Keratinocyte (primary cell): ENCODE results near the gene ERBB4. TPM values are rescaled to one million over a fixed set of nuclear protein-coding genes. Genes with fewer than 3 reads are reported as not detected.

Experiments
- DNase-seq: peaks from one replicate; pipeline ENCODE4 v3.0.0-alpha.2; 2011; ENCODE audit warnings: low read depth, missing footprints, low spot score
- FAIRE-seq: peaks from 2 replicates; lab custom pipeline; 2011; peaks lifted over from hg19 to GRCh38; lab: Jason Lieb, UNC
- H2AFZ ChIP-seq: 2 replicates; pipeline ENCODE4 v1.6.0; 2012; ENCODE audit warnings: low read length, control low read depth, inconsistent platforms; ENCODE audit not compliant: control insufficient read depth
- H3K27ac ChIP-seq: 2 replicates; pipeline ENCODE4 v1.5.1; 2011; ENCODE audit warnings: low read length; ENCODE audit not compliant: control insufficient read depth, insufficient read depth
- H3K27me3 ChIP-seq: 3 replicates; pipeline ENCODE4 v1.6.0; 2011; ENCODE audit warnings: low read length; ENCODE audit not compliant: control insufficient read depth, insufficient read depth; ENCODE audit errors: extremely low read depth
- H3K36me3 ChIP-seq, 2 experiments: 2 replicates in 1 of 2; 3 replicates in 1 of 2; pipeline ENCODE4 v1.5.1; 2011; ENCODE audit warnings: low read length in 2 of 2, mild to moderate bottlenecking in 1 of 2; ENCODE audit not compliant: control insufficient read depth in 2 of 2, insufficient read depth in 2 of 2; ENCODE audit errors: extremely low read depth in 1 of 2
- H3K4me1 ChIP-seq: 3 replicates; pipeline ENCODE4 v1.5.1; 2011; ENCODE audit warnings: low read length; ENCODE audit not compliant: control insufficient read depth, insufficient read depth; ENCODE audit errors: extremely low read depth
- H3K4me2 ChIP-seq: 3 replicates; pipeline ENCODE4 v1.6.0; 2011; ENCODE audit warnings: low read depth, low read length; ENCODE audit not compliant: control insufficient read depth, insufficient read depth; ENCODE audit errors: extremely low read depth
- H3K4me3 ChIP-seq, 3 experiments: fragments of 200-600 bp in 1 of 3; sonication (generic) in 1 of 3; 2 replicates in 2 of 3; 3 replicates in 1 of 3; pipeline ENCODE4 v1.5.1; 2011 to 2016; ENCODE audit warnings: low read length in 3 of 3, mild to moderate bottlenecking in 3 of 3, control low read depth in 2 of 3, inconsistent platforms in 1 of 3, low read depth in 1 of 3, mixed read lengths in 1 of 3, mixed run types in 1 of 3, moderate library complexity in 1 of 3; ENCODE audit not compliant: control insufficient read depth in 2 of 3, insufficient read depth in 2 of 3; ENCODE audit errors: extremely low read depth in 1 of 3
- H3K79me2 ChIP-seq: 2 replicates; pipeline ENCODE4 v1.6.0; 2012; ENCODE audit warnings: low read length; ENCODE audit not compliant: control insufficient read depth, insufficient read depth
- H3K9ac ChIP-seq: 3 replicates; pipeline ENCODE4 v1.6.0; 2011; ENCODE audit warnings: low read length; ENCODE audit not compliant: control insufficient read depth, insufficient read depth; ENCODE audit errors: extremely low read depth
- H3K9me1 ChIP-seq: 3 replicates; pipeline ENCODE4 v1.6.0; 2011; ENCODE audit warnings: low read length; ENCODE audit not compliant: control insufficient read depth, insufficient read depth; ENCODE audit errors: extremely low read depth
- H3K9me3 ChIP-seq: 2 replicates; pipeline ENCODE4 v1.5.1; 2012; ENCODE audit warnings: low read depth, low read length; ENCODE audit not compliant: control insufficient read depth
- H4K20me1 ChIP-seq: 3 replicates; pipeline ENCODE4 v1.6.0; 2011; ENCODE audit warnings: low read length; ENCODE audit not compliant: control insufficient read depth, insufficient read depth; ENCODE audit errors: extremely low read depth
- CTCF ChIP-seq, 3 experiments: IDR thresholded peaks in 1 of 3; conservative IDR thresholded peaks in 1 of 3; optimal IDR thresholded peaks in 1 of 3; 2 replicates in 2 of 3; 3 replicates in 1 of 3; pipeline versions ENCODE3 to v1.5.1; 2011; ENCODE audit warnings: low read length in 3 of 3, mild to moderate bottlenecking in 3 of 3, moderate library complexity in 2 of 3, control low read depth in 1 of 3, inconsistent platforms in 1 of 3; ENCODE audit not compliant: insufficient read depth in 2 of 3; ENCODE audit errors: extremely low read depth in 1 of 3
- EZH2 ChIP-seq: IDR thresholded peaks from one replicate; pipeline ENCODE4 v1.6.1; 2012; ENCODE audit warnings: inconsistent platforms, mild to moderate bottlenecking, low read length, moderate library complexity
- dilution Hi-C: fragments of 300-500 bp; cut with MboI; formaldehyde crosslinking; loops from one replicate; pipeline ENCODE4 v1.7.0; 2020; ENCODE audit warnings: low sequenced_read_pairs; ENCODE audit not compliant: extremely low pct_ligation_motif_present
- polyA plus RNA-seq, 5 experiments: library from polyadenylated mRNA; depleted of rRNA in 3 of 5; stranded (reverse) in 3 of 5; stranded (forward) in 1 of 5; unstranded in 1 of 5; fragments of >200 nt; gene quantifications; 1 replicate in 1 of 5; 2 replicates in 3 of 5; 3 replicates in 1 of 5; pipeline versions ENCODE4 v1.2.1 to v1.2.3, GENCODE V29; 2011 to 2012; ENCODE audit warnings: missing spikeins in 2 of 5, low read depth in 1 of 5, low replicate concordance in 1 of 5

ERBB4 gene
- polyA plus RNA-seq, 1 donor (not counting 4 experiments of a cell fraction or from before 2014, with no cell fraction given), result 0.01 TPM

GRCh38 chr2:211967234-211967633, 571.4 kb downstream of the ERBB4 start:
- Histone ChIP-seq H3K9me1 (no peaks in the 10 kb centered on the region), H2AFZ (no peak overlapping the region), H3K4me3 (no peak overlapping the region), H3K27me3 (no peaks in the 10 kb centered on the region), H3K79me2 (no peaks in the 10 kb centered on the region), H4K20me1 (no peaks in the 10 kb centered on the region), H3K4me2 (no peak overlapping the region), H3K9ac (no peak overlapping the region), H3K27ac (no peak overlapping the region), H3K4me1 (no peaks in the 10 kb centered on the region), H3K9me3 (no peaks in the 10 kb centered on the region), H3K36me3 (no peaks in the 10 kb centered on the region)
- dilution Hi-C loops, result no loop called here
- no peak for FAIRE-seq
- no peak for DNase-seq
- TF ChIP-seq EZH2 (no peak), CTCF (optimal IDR thresholded peaks at IDR 0.05 in 1 of 3, IDR thresholded peaks at IDR 0.05 in 1 of 3, conservative IDR thresholded peaks at IDR 0.05 in 1 of 3; ENCODE audit: extremely low read depth in 1 of 3, insufficient read depth in 2 of 3, low read length in 3 of 3) (no peak)

- dilution Hi-C loops, result no loop called here
- Histone ChIP-seq H3K36me3 (no peaks in the 10 kb centered on the region), H3K4me2 (no peak overlapping the region), H2AFZ (no peak overlapping the region), H3K79me2 (no peaks in the 10 kb centered on the region), H3K27me3 (no peaks in the 10 kb centered on the region), H3K9me3 (no peaks in the 10 kb centered on the region), H3K4me1 (no peaks in the 10 kb centered on the region), H3K9ac (no peak overlapping the region), H3K4me3 (no peak overlapping the region), H3K9me1 (no peaks in the 10 kb centered on the region), H3K27ac (no peak overlapping the region), H4K20me1 (no peaks in the 10 kb centered on the region)
- TF ChIP-seq EZH2, result no peak
- TF ChIP-seq CTCF (optimal IDR thresholded peaks at IDR 0.05 in 1 of 3, IDR thresholded peaks at IDR 0.05 in 1 of 3, conservative IDR thresholded peaks at IDR 0.05 in 1 of 3; ENCODE audit: extremely low read depth in 1 of 3, insufficient read depth in 2 of 3, low read length in 3 of 3), result no peak
- DNase-seq, result no peak
- no peak for FAIRE-seq
These were observed 574.6 kb downstream of the ERBB4 start for GRCh38 chr2:211963969-211964368.
